ENCODE data around the gene ACAA1. TPM values are rescaled to one million over a fixed set of nuclear protein-coding genes. Genes with fewer than 3 reads are reported as not detected.

Gene ACAA1
- total and polyA plus RNA-seq, 10 donors = 68.4 to 120 (median 82.5) TPM

DNA sequence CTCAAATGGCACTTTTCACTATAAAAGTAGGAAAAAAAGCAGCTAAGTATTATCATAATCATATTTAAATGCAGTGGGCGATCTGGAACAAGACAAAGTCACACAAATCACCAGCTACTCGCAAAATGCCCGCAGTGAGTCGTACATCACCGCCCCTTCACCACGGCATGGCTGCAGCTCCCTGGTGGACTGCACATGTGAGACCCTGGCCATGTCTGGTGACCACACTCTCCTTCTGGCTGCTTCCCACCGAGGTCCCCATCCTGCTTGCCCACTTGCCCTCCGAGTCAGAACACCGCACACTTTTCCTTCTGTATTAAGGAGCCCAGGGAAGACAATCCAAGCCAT, 38.6 kb downstream of the ACAA1 start:
- no peaks in the 10 kb centered on the region for H3K9me3 ChIP-seq
- DNase-seq = no peak
- intact Hi-C loops (cut with DNase I; ENCODE audit: low total_unique reads) = no loop called here

DNA sequence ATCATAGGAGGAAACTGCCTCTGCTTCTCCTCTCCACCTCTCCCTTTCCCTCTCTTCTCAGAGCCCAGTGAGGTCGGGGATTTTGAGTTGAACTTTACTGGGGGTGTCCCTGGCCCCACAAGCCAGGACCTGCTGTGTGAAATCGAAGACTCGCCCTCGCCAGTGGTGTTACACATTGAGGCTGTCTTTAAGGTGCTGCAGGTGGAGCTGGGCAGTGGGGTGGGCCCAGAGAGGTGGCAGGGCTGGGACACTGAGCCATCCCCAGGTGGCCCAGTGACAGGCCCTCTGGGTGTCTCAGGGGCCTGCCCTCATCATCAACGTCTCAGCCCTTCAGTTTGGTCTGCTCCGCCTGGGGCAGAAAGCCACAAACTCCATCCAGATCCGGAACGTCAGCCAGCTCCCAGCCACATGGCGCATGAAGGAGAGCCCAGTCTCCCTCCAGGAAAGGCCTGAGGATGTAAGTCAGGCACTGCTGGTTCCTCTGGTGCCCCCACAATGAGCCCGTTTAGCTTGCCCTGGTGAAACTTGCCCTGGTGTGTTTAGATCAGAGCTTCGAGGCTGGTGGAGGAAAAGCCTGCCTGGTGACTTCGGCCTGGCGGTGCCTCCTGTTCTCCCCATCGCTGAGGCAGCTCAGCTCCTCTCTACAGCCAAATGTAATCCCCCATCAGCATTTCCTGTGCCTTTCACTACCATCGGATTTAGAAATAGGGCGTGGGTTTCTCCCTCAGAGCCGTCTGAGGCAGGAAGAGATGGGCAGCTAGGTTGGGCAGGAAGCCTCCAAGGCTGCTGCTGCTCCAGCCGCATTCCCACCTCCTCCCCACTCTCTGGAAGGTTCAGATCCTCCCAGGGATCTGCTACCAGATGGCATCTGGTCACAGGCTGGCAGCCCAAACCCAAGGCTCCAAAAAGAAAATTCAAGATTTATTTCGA, 39.2 kb downstream of the ACAA1 start:
- intact Hi-C loops (cut with DNase I; ENCODE audit: low total_unique reads) = no loop called here
- H3K27ac ChIP-seq = no peak overlapping the region
- TF ChIP-seq POLR2AphosphoS5 (IDR thresholded peaks at IDR 0.05) = no peak
- H3K4me3 ChIP-seq = no peak overlapping the region
- WGBS, 5 donors = 66 to 80% (median 67%) methylated on average over 14 to 19 of the region's 19 CpGs
- H3K9me3 ChIP-seq = no peaks in the 10 kb centered on the region
- no peaks in the 10 kb centered on the region for H3K27me3 ChIP-seq (replicated peaks in 1 of 7)
- DNase-seq = no peak
- H3K4me1 ChIP-seq = peaks cover 0 to 23% (median 12%) of the 10 kb centered on the region in 6 donors
- H3K36me3 ChIP-seq = no peaks in the 10 kb centered on the region

More for the DNA sequence above, 38.6 kb downstream of the ACAA1 start:
- Histone ChIP-seq H3K36me3 (no peaks in the 10 kb centered on the region), H3K4me3 (no peak overlapping the region), H3K27me3 (replicated peaks in 1 of 7) (no peaks in the 10 kb centered on the region), H3K4me1 (peaks cover 0 to 27% (median 12%) of the 10 kb centered on the region in 6 donors), H3K27ac (no peak overlapping the region)
- 86 to 94% (median 90%) methylated on average over 9 of the region's 9 CpGs for WGBS, 5 donors
- TF ChIP-seq, protein P1, sequence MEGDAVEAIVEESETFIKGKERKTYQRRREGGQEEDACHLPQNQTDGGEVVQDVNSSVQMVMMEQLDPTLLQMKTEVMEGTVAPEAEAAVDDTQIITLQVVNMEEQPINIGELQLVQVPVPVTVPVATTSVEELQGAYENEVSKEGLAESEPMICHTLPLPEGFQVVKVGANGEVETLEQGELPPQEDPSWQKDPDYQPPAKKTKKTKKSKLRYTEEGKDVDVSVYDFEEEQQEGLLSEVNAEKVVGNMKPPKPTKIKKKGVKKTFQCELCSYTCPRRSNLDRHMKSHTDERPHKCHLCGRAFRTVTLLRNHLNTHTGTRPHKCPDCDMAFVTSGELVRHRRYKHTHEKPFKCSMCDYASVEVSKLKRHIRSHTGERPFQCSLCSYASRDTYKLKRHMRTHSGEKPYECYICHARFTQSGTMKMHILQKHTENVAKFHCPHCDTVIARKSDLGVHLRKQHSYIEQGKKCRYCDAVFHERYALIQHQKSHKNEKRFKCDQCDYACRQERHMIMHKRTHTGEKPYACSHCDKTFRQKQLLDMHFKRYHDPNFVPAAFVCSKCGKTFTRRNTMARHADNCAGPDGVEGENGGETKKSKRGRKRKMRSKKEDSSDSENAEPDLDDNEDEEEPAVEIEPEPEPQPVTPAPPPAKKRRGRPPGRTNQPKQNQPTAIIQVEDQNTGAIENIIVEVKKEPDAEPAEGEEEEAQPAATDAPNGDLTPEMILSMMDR (IDR thresholded peaks at IDR 0.05 in 8 of 11, conservative IDR thresholded peaks at IDR 0.05 in 3 of 11) = no peak
- no peak for TF ChIP-seq POLR2A (IDR thresholded peaks at IDR 0.05)
- TF ChIP-seq POLR2AphosphoS5 (IDR thresholded peaks at IDR 0.05) = no peak

DNA sequence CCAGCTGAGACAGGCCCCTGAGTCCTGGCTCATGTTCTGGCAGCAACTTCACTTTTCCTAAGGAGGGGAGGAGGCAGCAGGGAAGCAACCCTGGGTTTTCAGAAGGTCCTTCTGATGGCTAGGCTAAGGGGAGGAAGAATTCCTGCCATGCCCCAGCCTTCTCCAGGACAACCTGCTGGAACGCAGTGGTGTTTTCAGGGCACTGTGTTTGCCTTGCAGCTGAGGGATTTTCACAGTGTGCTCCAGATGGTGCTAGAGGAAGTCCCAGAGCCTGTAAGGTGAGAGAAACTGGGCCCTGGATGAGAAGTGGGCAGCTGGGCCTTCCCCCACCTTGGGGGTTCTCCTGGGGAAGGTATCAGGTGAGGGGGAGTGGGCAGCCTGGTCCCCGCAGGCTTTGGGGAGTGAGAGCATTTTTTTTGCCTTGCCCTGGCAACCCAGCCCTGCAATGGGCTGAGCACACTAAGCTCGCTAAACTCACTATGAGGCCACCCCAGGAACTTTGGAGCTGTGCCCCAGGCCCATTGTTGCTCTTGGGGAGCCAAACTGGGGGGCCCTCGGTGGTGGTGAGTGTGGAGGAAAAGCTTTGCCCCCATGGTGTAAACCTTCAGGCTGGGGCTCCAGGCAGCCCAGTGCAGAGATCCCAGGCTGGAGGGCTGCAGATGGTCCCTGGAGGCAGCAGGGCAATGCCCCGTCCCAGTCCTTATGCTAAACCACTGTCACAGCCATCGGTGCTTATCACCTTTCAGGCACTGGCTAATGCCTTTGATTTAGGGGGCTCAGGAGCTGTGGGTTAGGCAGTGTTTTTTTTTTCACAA, 41.1 kb downstream of the ACAA1 start:
- intact Hi-C loops (cut with DNase I; ENCODE audit: low total_unique reads) = no loop called here
- TF ChIP-seq, protein P1 (IDR thresholded peaks at IDR 0.05 in 8 of 11, conservative IDR thresholded peaks at IDR 0.05 in 3 of 11) = no peak
- Histone ChIP-seq H3K36me3 (no peaks in the 10 kb centered on the region), H3K4me3 (no peak overlapping the region), H3K9me3 (no peaks in the 10 kb centered on the region), H3K27ac (no peak overlapping the region), H3K4me1 (peaks cover 0 to 11% (median 9%) of the 10 kb centered on the region in 6 donors), H3K27me3 (replicated peaks in 1 of 7) (no peaks in the 10 kb centered on the region)
- WGBS, 5 donors = 65 to 91% (median 86%) methylated on average over 3 to 6 of the region's 6 CpGs
- no peak for DNase-seq

DNA sequence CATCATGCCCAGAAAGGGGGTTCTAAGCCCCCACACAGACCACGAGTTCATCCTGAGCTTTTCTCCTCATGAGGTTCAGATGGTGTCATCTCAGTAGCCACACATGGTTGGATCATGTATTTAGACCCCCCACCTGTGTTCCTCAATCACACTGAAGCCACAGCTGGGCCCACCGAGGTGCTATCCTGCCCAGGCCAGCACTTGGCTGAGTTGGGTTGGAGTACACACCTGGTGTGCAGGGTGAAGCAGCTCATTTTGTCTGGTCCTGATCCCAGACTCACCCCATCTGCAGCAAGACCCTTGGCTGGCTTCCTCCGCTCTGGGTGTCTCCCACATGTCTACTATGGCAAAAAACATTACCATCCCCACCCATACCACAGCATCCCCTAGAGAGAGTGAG, 41.9 kb downstream of the ACAA1 start:
- no peaks in the 10 kb centered on the region for H3K9me3 ChIP-seq
- no peak overlapping the region for H3K4me3 ChIP-seq
- H3K27me3 ChIP-seq (replicated peaks in 1 of 7) = no peaks in the 10 kb centered on the region
- no peak overlapping the region for H3K27ac ChIP-seq
- 71 to 94% (median 82%) methylated on average over 3 of the region's 3 CpGs for WGBS, 5 donors
- intact Hi-C loops (cut with DNase I; ENCODE audit: low total_unique reads) = no loop called here
- H3K4me1 ChIP-seq = peaks cover 0 to 11% (median 9%) of the 10 kb centered on the region in 6 donors
- no peak for DNase-seq
- TF ChIP-seq POLR2A (IDR thresholded peaks at IDR 0.05) = no peak
- TF ChIP-seq, protein P1 (IDR thresholded peaks at IDR 0.05 in 8 of 11, conservative IDR thresholded peaks at IDR 0.05 in 3 of 11) = no peak
- H3K36me3 ChIP-seq = no peaks in the 10 kb centered on the region
